Activated naive CD8-positive, alpha-beta T cell treated with anti-CD3 and anti-CD28 coated beads, Interleukin-2, amount 50 U/mL, for 24 hours (primary cell): ENCODE measurements around the gene RABGAP1L.

Experiments used
- ATAC-seq: fragments of 150-1000 bp; cut with Tn5 transposase; one replicate; pipeline ENCODE4 v1.10.0; 2021
- DNase-seq: peaks from one replicate; pipeline ENCODE4 v3.0.0; 2021
- H3K27ac Mint-ChIP-seq: one replicate; pipeline ENCODE4 v1.8.0; 2021; ENCODE audit warnings: mild to moderate bottlenecking, mixed read lengths
- H3K27me3 Mint-ChIP-seq: one replicate; pipeline ENCODE4 v1.8.0; 2021; ENCODE audit warnings: mixed read lengths
- H3K36me3 Mint-ChIP-seq: one replicate; pipeline ENCODE4 v1.8.0; 2021; ENCODE audit warnings: low read depth, mixed read lengths
- H3K4me1 Mint-ChIP-seq: one replicate; pipeline ENCODE4 v1.8.0; 2021; ENCODE audit warnings: mixed read lengths
- H3K4me3 Mint-ChIP-seq: one replicate; pipeline ENCODE4 v1.8.0; 2021; ENCODE audit warnings: mild to moderate bottlenecking, moderate library complexity, mixed read lengths
- H3K9me3 Mint-ChIP-seq: one replicate; pipeline ENCODE4 v1.8.0; 2021; ENCODE audit warnings: mixed read lengths

RABGAP1L gene

GRCh38 chr1:174266991-174267612, 107.8 kb downstream of the RABGAP1L start:
- H3K36me3 Mint-ChIP-seq = no peaks in the 10 kb centered on the region
- ATAC-seq (no peak), DNase-seq (no peak)
- H3K9me3 Mint-ChIP-seq = no peaks in the 10 kb centered on the region
- H3K4me3 Mint-ChIP-seq = no peak overlapping the region
- no peaks in the 10 kb centered on the region for H3K27me3 Mint-ChIP-seq
- H3K4me1 Mint-ChIP-seq = no peaks in the 10 kb centered on the region
- no peak overlapping the region for H3K27ac Mint-ChIP-seq

- Mint-ChIP-seq H3K36me3 (no peaks in the 10 kb centered on the region), H3K4me3 (no peak overlapping the region), H3K4me1 (no peaks in the 10 kb centered on the region), H3K27me3 (no peaks in the 10 kb centered on the region), H3K27ac (no peak overlapping the region), H3K9me3 (no peaks in the 10 kb centered on the region)
- ATAC-seq (no peak), DNase-seq (no peak)
These were observed 110.8 kb downstream of the RABGAP1L start for GRCh38 chr1:174269989-174270651.

GRCh38 chr1:174273190-174273589, 113.9 kb downstream of the RABGAP1L start:
- no peak overlapping the region for H3K4me3 Mint-ChIP-seq
- H3K27ac Mint-ChIP-seq = no peak overlapping the region
- DNase-seq (no peak), ATAC-seq (no peak)
- no peaks in the 10 kb centered on the region for H3K27me3 Mint-ChIP-seq
- H3K4me1 Mint-ChIP-seq = no peaks in the 10 kb centered on the region
- H3K36me3 Mint-ChIP-seq = no peaks in the 10 kb centered on the region
- H3K9me3 Mint-ChIP-seq = no peaks in the 10 kb centered on the region

GRCh38 chr1:174273776-174274175, 114.5 kb downstream of the RABGAP1L start:
- no peaks in the 10 kb centered on the region for H3K27me3 Mint-ChIP-seq

GRCh38 chr1:174274452-174274851, 115.1 kb downstream of the RABGAP1L start:
- Mint-ChIP-seq H3K27ac (no peak overlapping the region), H3K27me3 (no peaks in the 10 kb centered on the region), H3K4me1 (no peaks in the 10 kb centered on the region), H3K4me3 (no peak overlapping the region), H3K9me3 (no peaks in the 10 kb centered on the region), H3K36me3 (peaks cover 3% of the 10 kb centered on the region)
- ATAC-seq (no peak), DNase-seq (no peak)

More at GRCh38 chr1:174273776-174274175, 114.5 kb downstream of the RABGAP1L start:
- Mint-ChIP-seq H3K4me3 (no peak overlapping the region), H3K27ac (no peak overlapping the region), H3K4me1 (no peaks in the 10 kb centered on the region), H3K9me3 (no peaks in the 10 kb centered on the region), H3K36me3 (peaks cover 3% of the 10 kb centered on the region)
- no peak for ATAC-seq
- DNase-seq = no peak

- Mint-ChIP-seq H3K27ac (no peak overlapping the region), H3K36me3 (peaks cover 5% of the 10 kb centered on the region), H3K27me3 (no peaks in the 10 kb centered on the region), H3K9me3 (no peaks in the 10 kb centered on the region), H3K4me3 (no peak overlapping the region), H3K4me1 (no peaks in the 10 kb centered on the region)
- DNase-seq (no peak), ATAC-seq (no peak)
These were observed 115.6 kb downstream of the RABGAP1L start for GRCh38 chr1:174274884-174275283.

- no peak for ATAC-seq
- H3K4me3 Mint-ChIP-seq = no peak overlapping the region
- DNase-seq = no peak
- no peak overlapping the region for H3K27ac Mint-ChIP-seq
- H3K27me3 Mint-ChIP-seq = no peaks in the 10 kb centered on the region
- H3K4me1 Mint-ChIP-seq = no peaks in the 10 kb centered on the region
- H3K36me3 Mint-ChIP-seq = peaks cover 16% of the 10 kb centered on the region
- H3K9me3 Mint-ChIP-seq = no peaks in the 10 kb centered on the region
These were observed 116.8 kb downstream of the RABGAP1L start for GRCh38 chr1:174276087-174276486.

- H3K9me3 Mint-ChIP-seq = peaks cover 16% of the 10 kb centered on the region
- no peaks in the 10 kb centered on the region for H3K27me3 Mint-ChIP-seq
- ATAC-seq (no peak), DNase-seq (no peak)
- H3K4me1 Mint-ChIP-seq = peaks cover 10% of the 10 kb centered on the region
- no peak overlapping the region for H3K4me3 Mint-ChIP-seq
- H3K27ac Mint-ChIP-seq = no peak overlapping the region
- H3K36me3 Mint-ChIP-seq = peaks cover 77% of the 10 kb centered on the region
These were observed 124.7 kb downstream of the RABGAP1L start for GRCh38 chr1:174284052-174284451.

GRCh38 chr1:174286042-174286441, 126.7 kb downstream of the RABGAP1L start:
- ATAC-seq (no peak), DNase-seq (no peak)
- Mint-ChIP-seq H3K36me3 (peaks cover 83% of the 10 kb centered on the region), H3K27me3 (no peaks in the 10 kb centered on the region), H3K4me3 (no peak overlapping the region), H3K27ac (no peak overlapping the region), H3K4me1 (peaks cover 10% of the 10 kb centered on the region), H3K9me3 (peaks cover 20% of the 10 kb centered on the region)

GRCh38 chr1:174289644-174290310, 130.5 kb downstream of the RABGAP1L start:
- no peaks in the 10 kb centered on the region for H3K27me3 Mint-ChIP-seq
- no peak for DNase-seq
- H3K27ac Mint-ChIP-seq = no peak overlapping the region
- no peak overlapping the region for H3K4me3 Mint-ChIP-seq
- no peak for ATAC-seq
- peaks cover 3% of the 10 kb centered on the region for H3K4me1 Mint-ChIP-seq
- H3K9me3 Mint-ChIP-seq = peaks cover 21% of the 10 kb centered on the region
- peaks cover 68% of the 10 kb centered on the region for H3K36me3 Mint-ChIP-seq

- H3K27me3 Mint-ChIP-seq = no peaks in the 10 kb centered on the region
- ATAC-seq (no peak), DNase-seq (no peak)
- H3K27ac Mint-ChIP-seq = no peak overlapping the region
- no peaks in the 10 kb centered on the region for H3K4me1 Mint-ChIP-seq
- peaks cover 58% of the 10 kb centered on the region for H3K36me3 Mint-ChIP-seq
- H3K4me3 Mint-ChIP-seq = no peak overlapping the region
- peaks cover 18% of the 10 kb centered on the region for H3K9me3 Mint-ChIP-seq
These were observed 131.7 kb downstream of the RABGAP1L start for GRCh38 chr1:174291059-174291458.

GRCh38 chr1:174296309-174296708, 137.0 kb downstream of the RABGAP1L start:
- peaks cover 38% of the 10 kb centered on the region for H3K36me3 Mint-ChIP-seq
- peaks cover 5% of the 10 kb centered on the region for H3K9me3 Mint-ChIP-seq
- no peaks in the 10 kb centered on the region for H3K4me1 Mint-ChIP-seq
- DNase-seq = no peak
- ATAC-seq = no peak
- no peaks in the 10 kb centered on the region for H3K27me3 Mint-ChIP-seq
- no peak overlapping the region for H3K27ac Mint-ChIP-seq
- H3K4me3 Mint-ChIP-seq = no peak overlapping the region

- ATAC-seq = no peak
- Mint-ChIP-seq H3K27me3 (no peaks in the 10 kb centered on the region), H3K4me3 (no peak overlapping the region), H3K9me3 (peaks cover 4% of the 10 kb centered on the region), H3K27ac (no peak overlapping the region), H3K36me3 (peaks cover 43% of the 10 kb centered on the region), H3K4me1 (peaks cover 2% of the 10 kb centered on the region)
- no peak for DNase-seq
These were observed 138.0 kb downstream of the RABGAP1L start for GRCh38 chr1:174297351-174297750.

GRCh38 chr1:174301295-174302077, 142.2 kb downstream of the RABGAP1L start:
- Mint-ChIP-seq H3K4me3 (no peak overlapping the region), H3K9me3 (peaks cover 11% of the 10 kb centered on the region), H3K4me1 (peaks cover 2% of the 10 kb centered on the region), H3K27ac (no peak overlapping the region), H3K36me3 (peaks cover 51% of the 10 kb centered on the region), H3K27me3 (no peaks in the 10 kb centered on the region)
- DNase-seq (no peak), ATAC-seq (no peak)
